Caco-2 (cell line): ENCODE data around the gene ZC3H18. TPM values are rescaled to one million over a fixed set of nuclear protein-coding genes. Genes with fewer than 3 reads are reported as not detected.

Experiments
- BruUV-seq: library from RNA; stranded (reverse); fragments of 400-500 nt; replicated peaks from 2 replicates; lab custom pipeline; 2021; lab: Mats Ljungman, UMichigan
- CTCF ChIA-PET: fragments of 300-600 bp; sonication (Branson Sonifier 250); formaldehyde crosslinking; loops from one replicate; lab custom pipeline; 2022; ENCODE audit warnings: antibody characterized with exemption; lab: Charles Lee
- POLR2A ChIA-PET: fragments of 300-600 bp; sonication (Branson Sonifier 250); formaldehyde crosslinking; loops from one replicate; lab custom pipeline; 2022; ENCODE audit warnings: antibody characterized with exemption; lab: Charles Lee
- DNase-seq, 2 experiments: peaks; one replicate each; pipeline versions ENCODE4 v3.0.0 to v3.0.0-alpha.2; 2020 to 2022
- H3K27me3 ChIP-seq: replicated peaks from 2 replicates; pipeline ENCODE4 v1.6.0; 2011; ENCODE audit warnings: low read length; ENCODE audit not compliant: control insufficient read depth, insufficient read depth
- H3K36me3 ChIP-seq: 2 replicates; pipeline ENCODE4 v1.5.1; 2011; ENCODE audit warnings: low read length; ENCODE audit not compliant: control insufficient read depth, insufficient read depth
- H3K4me1 ChIP-seq: fragments of 250-450 bp; sonication (Bioruptor Pico); 2 replicates; pipeline ENCODE4 v1.5.1; 2020; ENCODE audit warnings: mild to moderate bottlenecking
- H3K4me3 ChIP-seq: 2 replicates; pipeline ENCODE4 v1.5.1; 2011; ENCODE audit warnings: low read depth, mild to moderate bottlenecking, control low read depth, low read length
- H3K9me3 ChIP-seq: fragments of 250-450 bp; sonication (Bioruptor Pico); 2 replicates; pipeline ENCODE4 v1.5.1; 2020; ENCODE audit warnings: mild to moderate bottlenecking, moderate library complexity
- H3K27ac Mint-ChIP-seq: one replicate; pipeline ENCODE4 v1.8.0; 2022; ENCODE audit warnings: mixed read lengths; ENCODE audit not compliant: unreplicated experiment
- H3K27me3 Mint-ChIP-seq: one replicate; pipeline ENCODE4 v1.8.0; 2022; ENCODE audit warnings: mixed read lengths; ENCODE audit not compliant: insufficient read depth, unreplicated experiment
- H3K36me3 Mint-ChIP-seq: one replicate; pipeline ENCODE4 v1.8.0; 2022; ENCODE audit warnings: mild to moderate bottlenecking, mixed read lengths; ENCODE audit not compliant: insufficient read depth, unreplicated experiment
- H3K4me1 Mint-ChIP-seq: one replicate; pipeline ENCODE4 v1.8.0; 2022; ENCODE audit warnings: low read depth, mixed read lengths; ENCODE audit not compliant: unreplicated experiment
- H3K4me3 Mint-ChIP-seq: one replicate; pipeline ENCODE4 v1.8.0; 2022; ENCODE audit warnings: mild to moderate bottlenecking, moderate library complexity, mixed read lengths; ENCODE audit not compliant: unreplicated experiment
- H3K9me3 Mint-ChIP-seq: one replicate; pipeline ENCODE4 v1.8.0; 2022; ENCODE audit warnings: mixed read lengths; ENCODE audit not compliant: unreplicated experiment
- CTCF ChIP-seq, 2 experiments: fragments of 200-600 bp in 1 of 2; IDR thresholded peaks; 1 replicate in 1 of 2; 2 replicates in 1 of 2; pipeline versions ENCODE4 v1.5.1 to v1.8.0; 2011 to 2022; ENCODE audit warnings: antibody characterized with exemption in 1 of 2, control low read depth in 1 of 2, inconsistent platforms in 1 of 2, low read depth in 1 of 2, low read length in 1 of 2, mild to moderate bottlenecking in 1 of 2, moderate library complexity in 1 of 2; ENCODE audit not compliant: insufficient read depth in 1 of 2, severe bottlenecking in 1 of 2, unreplicated experiment in 1 of 2
- intact Hi-C: fragments of 100-400 bp; cut with micrococcal nuclease; formaldehyde crosslinking; loops from one replicate; pipeline ENCODE4 v1.10.0; 2022; ENCODE audit not compliant: unreplicated experiment
- total RNA-seq: library from RNA; stranded (reverse); gene quantifications from 2 replicates; pipeline ENCODE4 v1.2.3, GENCODE V29; 2022

ZC3H18 gene
- total RNA-seq, 1 experiment from 2014 or later = 82.0 TPM

GRCh38 chr16:88595101-88595500, 24.9 kb downstream of the ZC3H18 start:
- peaks cover 6% of the 10 kb centered on the region for H3K36me3 ChIP-seq
- Mint-ChIP-seq H3K4me1 (no peaks in the 10 kb centered on the region), H3K9me3 (no peaks in the 10 kb centered on the region), H3K27ac (no peak overlapping the region), H3K36me3 (peaks cover 77% of the 10 kb centered on the region), H3K27me3 (no peaks in the 10 kb centered on the region), H3K4me3 (no peak overlapping the region)
- ChIA-PET POLR2A (no interaction called here), CTCF (no interaction called here)
- intact Hi-C loops = no loop called here
- no peak overlapping the region for H3K4me3 ChIP-seq
- TF ChIP-seq CTCF (IDR thresholded peaks at IDR 0.05; ENCODE audit: insufficient read depth in 1 of 2, low read depth in 1 of 2, low read length in 1 of 2, severe bottlenecking in 1 of 2, unreplicated experiment in 1 of 2) = no peak
- no TSS peak for BruUV-seq
- no peaks in the 10 kb centered on the region for H3K9me3 ChIP-seq
- H3K4me1 ChIP-seq = 0 out of 2 replicates have a peak, but pooled peaks cover 6% of the 10 kb centered on the region
- no peak for DNase-seq
- H3K27me3 ChIP-seq = no peaks in the 10 kb centered on the region

GRCh38 chr16:88595921-88596320, 25.7 kb downstream of the ZC3H18 start:
- H3K4me3 ChIP-seq = no peak overlapping the region
- 0 out of 2 replicates have a peak, but pooled peaks cover 6% of the 10 kb centered on the region for H3K4me1 ChIP-seq
- peaks cover 6% of the 10 kb centered on the region for H3K36me3 ChIP-seq
- H3K9me3 ChIP-seq = no peaks in the 10 kb centered on the region
- no peak overlapping the region for H3K27ac Mint-ChIP-seq
- DNase-seq = no peak
- no TSS peak for BruUV-seq
- H3K36me3 Mint-ChIP-seq = peaks cover 78% of the 10 kb centered on the region
- no peaks in the 10 kb centered on the region for H3K27me3 ChIP-seq
- no peak overlapping the region for H3K4me3 Mint-ChIP-seq
- H3K27me3 Mint-ChIP-seq = no peaks in the 10 kb centered on the region
- H3K4me1 Mint-ChIP-seq = no peaks in the 10 kb centered on the region
- no peaks in the 10 kb centered on the region for H3K9me3 Mint-ChIP-seq
- CTCF ChIA-PET = no interaction called here
- intact Hi-C loops = no loop called here
- POLR2A ChIA-PET = no interaction called here
- TF ChIP-seq CTCF (IDR thresholded peaks at IDR 0.05; ENCODE audit: insufficient read depth in 1 of 2, low read depth in 1 of 2, low read length in 1 of 2, severe bottlenecking in 1 of 2, unreplicated experiment in 1 of 2) = no peak

- Mint-ChIP-seq H3K4me1 (no peaks in the 10 kb centered on the region), H3K36me3 (peaks cover 77% of the 10 kb centered on the region), H3K27me3 (no peaks in the 10 kb centered on the region), H3K4me3 (no peak overlapping the region), H3K27ac (no peak overlapping the region), H3K9me3 (no peaks in the 10 kb centered on the region)
- intact Hi-C loops = no loop called here
- POLR2A ChIA-PET = interaction anchor here (0.5 kb wide), 1 partner anchor 27 kb away, joined by 4 read pairs; no protein-coding TSS in a partner anchor
- Histone ChIP-seq H3K27me3 (no peaks in the 10 kb centered on the region), H3K4me1 (0 out of 2 replicates have a peak, but pooled peaks cover 6% of the 10 kb centered on the region), H3K9me3 (no peaks in the 10 kb centered on the region), H3K36me3 (peaks cover 6% of the 10 kb centered on the region), H3K4me3 (no peak overlapping the region)
- no TSS peak for BruUV-seq
- no peak for TF ChIP-seq CTCF (IDR thresholded peaks at IDR 0.05; ENCODE audit: insufficient read depth in 1 of 2, low read depth in 1 of 2, low read length in 1 of 2, severe bottlenecking in 1 of 2, unreplicated experiment in 1 of 2)
- no peak for DNase-seq
- CTCF ChIA-PET = no interaction called here
Measured at GRCh38 chr16:88596483-88596882, 26.3 kb downstream of the ZC3H18 start.
